ENCODE measurements around the gene GJC3.
A peak's percentile ranks its signal among the peaks of the same experiment; 100 is the strongest.
"Not testable (repeated sequence)": the region's sequence is repeated elsewhere in the genome, so short reads cannot be mapped to it uniquely, and the experiment has no call there.

The GJC3 gene

DNA sequence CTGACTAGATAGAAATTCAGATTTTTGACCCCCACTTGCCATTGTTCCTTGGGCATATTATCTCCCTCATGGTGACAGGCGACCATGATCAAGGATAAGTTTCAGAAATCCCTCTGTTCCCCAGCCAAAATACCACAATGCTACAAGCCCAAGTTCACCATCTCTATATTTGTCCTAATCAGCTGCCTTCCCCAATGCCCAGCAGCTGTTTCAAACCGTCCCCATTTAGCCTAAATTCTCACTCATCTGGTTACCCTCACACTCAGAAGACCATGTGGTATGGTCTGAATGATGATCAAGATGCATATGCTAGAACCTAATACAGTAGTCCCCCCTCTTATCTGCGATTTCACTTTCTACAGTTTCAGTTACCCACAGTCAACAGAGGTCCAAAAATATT is 956 bp upstream of the GJC3 start:
- DNase-seq = no peak

DNA sequence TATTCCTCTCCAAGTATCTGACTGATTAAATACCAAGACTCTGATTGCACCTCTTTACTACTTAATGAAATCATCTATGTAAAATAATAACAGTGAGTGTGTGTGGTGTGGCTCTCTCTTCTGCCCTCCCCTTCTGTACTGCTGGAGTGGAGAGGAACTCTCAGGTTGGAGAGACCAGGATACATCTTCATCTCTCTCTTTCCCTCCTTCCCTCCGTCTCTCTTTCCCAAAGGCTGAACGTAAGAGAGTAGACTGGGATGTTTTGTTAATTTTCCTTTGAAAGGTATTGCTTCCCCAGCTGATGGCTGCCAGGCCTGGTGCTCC is 272 bp upstream of the GJC3 start:
- no peak for DNase-seq

DNA sequence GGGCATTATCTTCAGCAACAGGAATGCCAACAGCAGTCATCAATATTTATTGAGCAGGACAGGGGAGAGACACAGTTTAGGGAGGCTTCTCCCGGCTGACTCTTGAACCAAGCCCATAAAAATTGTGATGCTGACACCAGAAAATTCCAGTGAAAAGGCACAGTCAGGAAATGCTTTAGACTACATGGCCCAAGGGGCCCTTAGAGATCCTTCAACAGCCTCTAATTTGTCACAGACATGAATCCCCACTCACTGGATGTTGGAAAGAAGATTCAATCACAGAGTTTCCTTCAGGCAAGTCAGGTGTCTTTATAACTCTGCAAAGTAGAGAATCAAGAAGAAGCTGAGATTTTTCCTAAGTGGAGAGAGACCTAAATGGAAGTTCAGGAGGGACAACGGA is 1.2 kb downstream of the GJC3 start:
- no peak for DNase-seq

DNA sequence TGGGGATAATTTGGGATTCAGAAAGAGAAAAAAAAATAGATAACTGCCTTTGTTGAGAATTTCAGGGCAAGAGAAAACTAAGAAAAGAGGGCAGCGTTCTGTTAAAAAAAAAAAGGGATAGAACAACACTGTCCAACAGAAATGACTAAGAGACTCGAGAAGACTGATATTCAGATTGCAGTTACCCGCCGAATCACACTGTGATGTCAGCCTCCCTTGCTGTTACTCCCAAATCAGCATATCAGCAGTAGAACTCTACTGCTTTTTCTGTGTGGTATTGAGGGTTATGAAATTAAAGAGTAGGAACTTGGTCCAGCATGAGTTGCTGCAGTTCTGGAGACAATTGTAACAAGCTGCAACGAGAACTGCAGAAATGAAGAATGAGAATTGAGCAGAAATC is 1.9 kb downstream of the GJC3 start:
- DNase-seq = no peak

DNA sequence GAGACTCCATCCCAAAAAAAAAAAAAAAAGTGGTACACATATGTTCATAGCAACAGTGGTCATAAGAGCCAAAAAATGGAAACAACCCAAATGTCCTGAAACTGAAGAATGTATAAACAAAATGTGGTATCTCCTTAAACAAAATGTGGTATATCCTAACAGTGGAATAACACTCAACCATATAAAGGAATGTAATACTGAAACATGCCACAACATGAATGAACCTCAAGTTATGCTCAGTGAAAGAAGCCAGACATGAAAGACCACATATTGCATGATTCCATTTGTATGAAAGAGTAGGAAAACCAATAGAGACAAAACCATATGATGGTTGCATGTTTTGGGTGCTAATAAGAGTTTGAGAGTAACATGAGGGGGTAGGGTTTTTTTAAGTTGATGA is 3.1 kb downstream of the GJC3 start:
- no peak for DNase-seq

DNA sequence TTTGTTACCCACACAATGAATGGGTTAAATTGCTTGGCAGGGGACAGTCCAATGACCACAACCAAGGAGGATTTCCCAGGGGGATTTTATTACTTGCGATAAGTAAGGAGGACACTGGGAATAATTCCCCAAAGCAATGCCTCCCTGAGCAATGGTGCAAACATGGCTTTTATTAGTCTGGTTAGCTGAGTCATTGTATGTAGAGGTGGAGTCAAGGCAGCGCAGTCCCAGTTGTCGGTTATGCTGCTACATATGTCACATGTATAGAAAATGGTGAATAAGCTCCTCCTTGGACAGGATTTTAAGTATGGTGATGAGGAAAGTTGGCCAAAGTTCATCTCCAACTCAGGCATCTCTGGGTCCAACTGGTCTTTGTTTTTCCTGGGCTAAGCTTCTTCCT is 6.2 kb downstream of the GJC3 start:
- DNase-seq = no peak

DNA sequence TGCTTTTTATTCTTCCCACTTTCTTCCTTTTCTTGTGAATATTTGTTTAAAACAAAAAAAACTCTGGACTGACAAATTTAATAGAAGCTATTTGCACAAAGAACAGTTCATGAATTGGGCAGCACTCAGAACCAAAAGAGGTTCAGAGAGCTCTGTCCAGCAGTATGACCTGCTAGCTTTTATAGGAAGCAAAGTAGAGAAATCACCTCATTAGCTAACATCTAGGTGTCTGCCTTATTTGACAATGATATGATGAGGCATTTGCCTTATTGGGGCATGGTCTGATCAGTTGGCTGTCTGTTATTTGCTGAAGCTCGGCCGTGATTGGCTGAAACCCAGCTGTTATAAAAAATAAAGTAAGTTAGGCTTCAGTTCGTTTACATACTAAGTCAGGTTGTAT is 9.3 kb downstream of the GJC3 start:
- DNase-seq = no peak

DNA sequence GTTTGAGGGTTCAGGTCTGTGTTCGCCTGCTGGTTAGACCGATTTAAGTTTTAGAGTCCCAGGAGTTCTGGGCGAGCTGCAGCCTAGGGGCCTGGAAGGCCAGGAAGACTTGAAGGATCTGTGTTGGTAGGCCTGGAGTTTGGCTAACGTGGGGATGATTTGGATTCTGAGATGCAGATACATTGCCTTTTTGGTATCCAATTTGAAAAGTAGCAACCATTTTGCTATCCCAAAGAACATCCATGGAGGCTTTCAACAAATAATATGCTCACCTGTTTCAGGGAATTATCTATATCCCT is 9.7 kb downstream of the GJC3 start:
- DNase-seq = no peak

DNA sequence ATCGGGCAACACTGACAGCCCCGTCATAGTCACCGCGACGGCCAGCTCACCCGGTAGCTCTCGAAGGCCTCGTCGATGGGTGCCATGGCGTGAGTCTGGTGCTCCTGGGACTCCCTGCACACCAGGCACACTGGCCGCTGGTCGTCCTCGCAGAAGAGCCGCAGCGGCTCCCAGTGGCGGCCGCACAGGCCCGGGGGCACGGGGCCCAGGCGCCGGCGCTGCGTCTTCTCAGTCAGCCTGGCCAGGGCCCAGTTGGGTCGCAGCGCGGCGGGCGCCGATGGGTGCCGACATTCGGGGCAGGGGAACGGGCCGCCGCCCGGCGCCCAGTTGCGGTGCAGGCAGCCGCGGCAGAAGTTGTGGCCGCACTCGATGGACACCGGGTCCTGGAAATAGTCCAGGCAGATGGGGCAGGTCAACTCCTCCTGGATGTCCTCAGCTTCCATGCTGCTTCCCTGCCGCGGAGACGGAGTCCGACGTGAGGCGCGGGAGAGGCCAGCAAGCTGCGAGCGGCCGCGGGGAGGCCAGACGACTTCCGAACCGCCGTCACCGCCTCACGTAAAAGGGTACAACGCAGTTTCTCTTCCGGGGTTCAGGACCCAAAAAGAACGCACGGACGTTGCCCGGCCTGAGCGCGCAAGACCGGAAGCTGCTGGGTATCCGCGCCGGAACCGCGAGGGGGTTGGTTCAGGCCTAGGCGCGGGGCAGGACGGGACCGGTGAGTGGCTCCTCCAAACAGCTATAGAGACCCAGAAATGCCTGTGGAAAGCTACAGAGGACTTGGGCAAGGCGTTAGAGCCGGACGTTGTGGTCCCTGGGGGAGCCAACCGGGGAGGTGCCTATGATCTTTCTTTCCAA is 10.2 kb downstream of the GJC3 start, which contains the start of gene TRIM4:
TRIM4 (minus strand) TSS at position 572 of the 855 bp plus-strand sequence; CDS start at position 443, 129 bp downstream.
- peak; percentile 50 to 96 (median 88) for DNase-seq

DNA sequence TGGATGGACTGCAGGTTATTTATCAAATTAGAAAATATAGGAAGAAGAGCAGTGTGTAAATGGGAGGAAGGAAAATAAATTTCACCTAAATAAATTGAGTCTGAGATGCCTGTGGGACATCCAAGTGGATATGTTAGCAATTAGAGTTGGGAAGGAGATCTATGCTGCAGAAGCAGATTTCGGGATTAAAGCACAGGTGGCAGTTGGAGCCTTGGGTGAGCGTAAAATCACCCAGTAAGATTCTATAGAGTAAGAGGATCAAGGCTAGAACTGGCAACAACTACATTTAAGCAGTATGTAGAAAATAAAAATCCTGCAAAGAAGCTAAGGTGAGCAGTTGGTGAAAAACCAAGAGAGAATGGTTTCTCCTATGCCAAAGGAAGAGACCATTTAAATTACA is 18.4 kb downstream of the GJC3 start:
- DNase-seq = no peak

DNA sequence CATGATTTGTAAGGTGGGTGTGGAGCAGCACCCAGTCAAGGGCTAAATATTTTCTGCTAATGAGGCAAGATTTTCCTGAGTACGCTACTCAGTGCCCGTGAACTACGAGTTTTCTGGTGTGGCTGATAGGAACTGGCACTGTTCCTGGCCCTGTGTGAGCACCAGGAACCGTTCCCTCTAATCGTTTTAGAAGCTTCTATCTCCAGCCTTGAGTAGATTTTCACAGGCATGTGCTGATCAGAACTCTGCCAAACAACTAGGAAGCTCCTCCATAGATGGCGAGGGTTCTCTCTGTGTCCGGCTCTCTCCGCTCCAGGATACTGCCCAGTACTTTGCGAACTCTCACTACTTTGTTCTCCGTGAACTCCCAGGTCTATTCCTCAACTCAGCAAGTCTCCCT is 27.8 kb downstream of the GJC3 start:
- DNase-seq = no peak

DNA sequence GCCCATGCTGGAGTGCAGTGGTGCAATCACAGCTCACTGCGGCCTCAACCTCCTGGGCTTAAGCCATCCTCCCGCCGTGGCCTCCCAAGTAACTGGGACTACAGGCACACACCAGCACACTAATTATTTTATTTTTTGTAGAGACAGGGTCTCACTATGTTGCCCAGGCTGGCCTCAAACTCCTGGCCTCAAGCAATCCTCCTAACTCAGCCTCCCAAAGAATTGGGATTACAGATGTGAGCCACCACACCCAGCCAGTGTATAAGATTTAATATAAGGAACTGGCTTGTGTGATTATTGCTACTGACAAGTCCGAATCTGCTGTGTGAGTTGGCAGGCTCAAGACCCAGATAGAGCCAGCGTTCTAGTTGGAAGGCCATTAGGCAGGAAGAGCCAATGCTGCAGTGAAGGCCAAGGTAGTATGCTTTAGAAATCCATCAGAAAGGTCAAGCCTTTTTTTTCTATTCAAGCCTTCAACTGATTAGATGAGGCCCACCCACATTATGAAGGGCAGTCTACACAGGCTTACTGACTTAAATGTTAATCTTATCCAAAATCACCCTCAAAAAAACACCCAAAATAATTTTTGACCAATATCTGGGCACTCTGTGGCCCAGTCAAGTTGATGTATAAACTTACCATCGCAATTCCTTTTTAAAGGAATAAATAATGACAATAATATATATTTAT is 29.4 kb downstream of the GJC3 start:
- no peak for DNase-seq

DNA sequence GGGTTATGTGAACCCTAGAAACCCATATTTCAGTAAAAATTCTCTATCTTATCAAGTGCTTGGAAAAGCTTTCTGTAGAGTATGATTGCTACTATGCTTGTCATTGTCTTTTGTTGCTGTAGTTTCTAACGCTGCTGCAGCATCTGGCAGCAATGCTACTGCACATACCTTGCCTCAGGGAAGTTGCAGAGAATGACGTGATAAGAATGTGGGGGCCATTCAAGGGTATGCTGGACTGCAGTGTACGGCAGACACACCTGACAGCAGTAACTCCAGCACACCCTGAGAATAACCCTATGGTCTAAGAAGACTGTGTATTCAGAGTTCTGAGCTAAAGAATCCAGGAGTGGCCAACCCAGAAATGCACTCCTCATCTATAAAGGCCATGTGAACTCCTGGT is 30.6 kb downstream of the GJC3 start:
- DNase-seq = no peak

DNA sequence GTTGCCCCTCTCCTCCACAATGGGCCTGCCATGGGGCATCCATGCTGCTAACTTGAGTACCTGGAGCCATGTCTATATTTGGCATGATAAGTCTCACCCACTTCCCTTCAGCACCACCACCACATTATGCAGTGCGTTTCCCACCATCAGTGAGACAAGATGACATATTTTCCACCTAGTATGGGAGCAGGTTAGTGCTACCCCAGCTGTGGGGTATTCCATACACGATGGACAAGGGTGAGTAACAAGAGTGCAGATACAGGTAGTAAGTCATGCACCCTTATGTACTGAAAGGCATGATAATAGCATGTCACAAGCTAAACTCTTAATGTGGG is 31.4 kb downstream of the GJC3 start:
- DNase-seq = no peak

DNA sequence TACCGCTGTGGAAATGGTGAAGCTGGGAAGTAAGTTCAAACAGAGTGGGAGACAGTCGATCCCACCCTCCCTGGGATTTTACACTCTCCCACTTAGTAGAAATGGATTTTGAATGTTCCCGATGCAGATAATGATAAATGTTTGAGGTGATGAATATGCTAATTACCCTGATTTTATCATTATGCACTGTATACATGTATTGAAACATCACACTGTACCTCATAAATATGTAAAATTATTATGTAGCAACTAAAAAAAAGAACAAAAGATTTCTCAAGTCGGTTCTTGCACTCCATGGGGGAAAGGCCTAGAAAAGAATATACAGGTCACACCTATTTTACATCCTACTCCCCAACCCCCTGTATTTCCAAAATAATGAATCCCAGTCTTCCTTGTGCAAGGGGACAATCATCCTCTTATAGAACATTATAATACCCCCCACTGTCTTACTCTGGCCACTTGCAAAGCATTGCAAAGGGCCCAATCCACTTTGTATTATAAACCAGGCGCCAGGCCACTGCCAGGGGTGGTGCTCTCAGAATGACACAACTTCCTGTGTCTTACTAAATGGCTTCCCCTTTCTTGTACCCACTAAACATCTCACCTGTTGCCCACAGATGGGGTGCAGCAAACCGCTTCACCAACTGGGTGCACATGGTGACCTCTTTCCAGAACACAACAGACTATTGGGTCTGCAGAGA is 31.9 kb downstream of the GJC3 start:
- no peak for DNase-seq

DNA sequence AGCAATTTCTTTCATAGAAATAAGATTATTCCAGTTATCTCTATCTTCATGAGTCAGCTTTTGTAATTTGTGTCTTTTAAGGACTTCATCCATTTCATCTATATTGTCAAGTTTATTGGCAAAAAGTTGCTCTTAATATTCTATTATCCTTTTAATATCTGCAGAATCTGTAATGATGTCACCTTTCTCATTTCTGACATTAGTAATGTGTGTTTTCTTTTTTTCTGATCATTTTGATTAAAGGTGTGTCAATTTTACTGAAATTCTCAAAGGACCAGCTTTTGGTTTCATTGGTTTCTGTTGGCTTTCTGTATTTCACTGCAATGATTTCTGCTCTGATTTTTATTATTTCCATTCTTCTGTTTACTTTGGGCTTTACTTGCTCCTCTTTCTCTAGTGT is 34.7 kb downstream of the GJC3 start:
- DNase-seq = no peak

DNA sequence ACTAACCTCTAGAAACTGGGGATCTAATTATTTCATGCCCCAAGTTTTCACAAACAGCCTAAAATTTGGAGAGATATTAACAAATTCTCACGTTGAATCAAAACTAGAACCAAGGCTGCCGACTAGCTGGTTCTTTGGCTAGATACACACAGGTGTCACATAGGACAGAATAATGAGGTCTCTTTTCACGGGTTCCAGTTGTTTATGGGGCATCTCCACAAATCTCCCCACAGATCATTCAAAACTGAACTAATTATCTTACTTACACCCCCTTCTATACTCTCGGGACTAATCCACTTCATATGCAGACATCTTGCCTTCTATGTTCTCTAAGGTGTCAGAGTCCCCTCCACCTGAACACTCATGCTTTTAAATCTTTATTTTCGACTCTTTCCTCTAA is 36.1 kb downstream of the GJC3 start:
- DNase-seq = no peak

DNA sequence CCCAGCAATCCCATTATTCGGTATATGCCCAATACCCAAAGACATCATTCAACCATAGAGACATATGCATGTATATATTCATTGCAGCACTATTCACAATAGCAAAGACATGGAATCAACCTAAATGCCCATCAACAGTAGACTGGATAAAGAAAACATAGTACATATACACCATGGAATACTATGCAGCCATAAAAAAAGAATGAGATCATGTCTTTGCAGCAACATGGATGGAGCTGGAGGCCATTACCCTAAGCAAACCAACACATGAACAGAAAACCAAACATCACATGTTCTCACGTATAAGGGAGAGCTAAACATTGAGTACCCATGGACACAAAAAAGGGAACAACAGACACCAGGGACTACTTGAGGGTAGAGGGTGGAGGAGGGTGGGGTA is 39.1 kb downstream of the GJC3 start:
- not testable (repeated sequence) for DNase-seq

DNA sequence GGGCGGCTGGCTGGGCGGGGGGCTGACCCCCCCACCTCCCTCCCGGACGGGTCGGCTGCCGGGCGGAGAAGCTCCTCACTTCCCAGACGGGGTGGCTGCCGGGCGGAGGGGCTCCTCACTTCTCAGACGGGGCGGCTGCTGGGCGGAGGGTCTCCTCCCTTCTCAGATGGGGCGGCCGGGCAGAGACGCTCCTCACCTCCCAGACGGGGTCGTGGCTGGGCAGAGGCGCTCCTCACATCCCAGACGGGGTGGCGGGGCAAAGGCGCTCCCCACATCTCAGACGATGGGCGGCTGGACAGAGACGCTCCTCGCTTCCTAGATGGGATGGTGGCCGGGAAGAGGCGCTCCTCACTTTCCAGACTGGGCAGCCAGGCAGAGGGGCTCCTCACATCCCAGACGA is 41.1 kb downstream of the GJC3 start:
- DNase-seq = not testable (repeated sequence)

DNA sequence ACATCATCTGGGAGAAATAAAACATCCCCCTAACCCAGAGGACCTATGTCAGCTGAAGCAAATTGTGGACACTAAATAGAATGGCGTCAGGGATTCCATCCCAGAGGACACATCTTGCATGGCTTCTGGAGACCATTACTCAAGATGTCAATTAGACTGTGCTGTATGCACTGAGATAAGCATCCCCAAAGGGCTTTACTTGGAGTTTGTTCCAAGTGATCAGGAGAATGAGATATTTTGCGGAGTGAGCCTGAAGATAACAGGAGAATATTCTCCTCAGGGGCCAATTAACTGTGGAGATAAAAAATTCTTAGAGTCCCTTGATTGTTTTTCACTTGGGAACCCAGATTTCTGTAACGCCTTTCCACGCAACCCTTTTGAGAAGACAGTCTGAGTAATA is 48.0 kb downstream of the GJC3 start:
- DNase-seq = no peak

DNA sequence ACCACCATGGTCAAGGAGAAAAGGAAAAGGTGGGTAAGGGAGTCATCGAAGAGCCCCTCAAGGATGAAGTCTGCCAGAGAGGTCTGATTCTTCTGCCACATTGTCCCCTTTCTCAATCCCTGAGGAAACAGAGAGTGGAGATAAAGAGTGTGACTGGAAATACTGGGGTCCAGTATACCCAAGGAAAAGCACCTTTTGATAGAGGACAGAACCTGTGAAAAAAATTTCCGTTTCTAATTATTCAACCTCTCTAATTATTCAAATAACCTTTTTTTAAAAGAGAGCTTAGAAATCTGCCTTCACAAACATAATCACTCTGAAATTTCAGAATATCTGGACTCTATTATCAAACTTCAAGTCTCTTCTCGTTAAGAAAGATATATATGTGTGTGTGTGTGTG is 52.5 kb downstream of the GJC3 start, which contains the start of gene OR2AE1:
OR2AE1 (minus strand) TSS at position 101 of the 400 bp plus-strand sequence; CDS start at position 101, 0 bp downstream.
- no peak for DNase-seq

DNA sequence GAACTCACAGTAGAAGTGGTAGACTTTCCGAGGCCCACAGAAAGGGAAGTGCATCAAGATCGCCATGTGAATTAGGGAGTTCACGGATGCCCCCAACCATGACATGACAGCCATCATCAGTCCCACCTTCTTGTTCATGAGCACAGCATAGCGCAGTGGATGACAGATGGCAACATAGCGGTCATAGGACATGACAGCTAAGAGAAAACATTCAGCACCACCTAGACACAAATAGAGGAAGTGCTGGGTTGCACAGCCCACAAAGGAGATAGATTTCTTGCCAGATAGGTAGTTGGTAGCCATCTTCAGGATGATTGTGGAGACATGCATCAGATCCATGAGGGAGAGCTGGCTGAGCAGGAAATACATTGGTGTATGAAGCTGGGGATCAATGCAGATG is 52.9 kb downstream of the GJC3 start:
- no peak for DNase-seq
